Cardiac muscle cell (in vitro differentiated cells and primary cell): ENCODE measurements around the gene ATRNL1. TPM values are rescaled to one million over a fixed set of nuclear protein-coding genes. Genes with fewer than 3 reads are reported as not detected.

Source experiments
- DNase-seq, 2 donors: peaks; one replicate each; pipeline versions ENCODE4 v3.0.0 to v3.0.0-alpha.2; 2010 to 2017; ENCODE audit warnings: low read depth in 1 of 2, low spot score in 1 of 2
- H3K27ac ChIP-seq: fragments of 200-600 bp; sonication (generic); 2 replicates; pipeline ENCODE4 v1.5.1; 2016
- H3K27me3 ChIP-seq: fragments of 200-600 bp; sonication (generic); 2 replicates; pipeline ENCODE4 v1.6.0; 2016; ENCODE audit warnings: control low read depth
- H3K36me3 ChIP-seq: fragments of 200-600 bp; sonication (generic); 2 replicates; pipeline ENCODE4 v1.5.1; 2016; ENCODE audit warnings: control low read depth
- H3K4me1 ChIP-seq: fragments of 200-600 bp; sonication (generic); 2 replicates; pipeline ENCODE4 v1.8.1; 2017; ENCODE audit warnings: low read depth, mild to moderate bottlenecking, mixed run types
- H3K4me3 ChIP-seq: fragments of 200-600 bp; sonication (generic); 2 replicates; pipeline ENCODE4 v1.5.1; 2016; ENCODE audit warnings: mild to moderate bottlenecking
- H3K9me3 ChIP-seq: fragments of 200-600 bp; sonication (generic); 2 replicates; pipeline ENCODE4 v1.5.1; 2017; ENCODE audit warnings: low read depth, mild to moderate bottlenecking, control low read depth
- polyA plus RNA-seq: library from polyadenylated mRNA; unstranded; fragments of >200 nt; fragmentation: Nextera tagmentation; extraction: Ambion mirVana; gene quantifications from 2 replicates; pipeline ENCODE4 v1.2.1, GENCODE V29; 2016
- total RNA-seq: library from RNA; depleted of rRNA; stranded (reverse); fragments of >200 nt; gene quantifications from 2 replicates; pipeline ENCODE4 v1.2.3, GENCODE V29; 2016
- TF ChIP-seq, protein P1 (sequence below): IDR thresholded peaks from 2 replicates; pipeline ENCODE4 v1.5.1; 2012; ENCODE audit warnings: low read depth, mild to moderate bottlenecking, low read length

The ATRNL1 gene
- total and polyA plus RNA-seq, 2 experiments from 2014 or later: 4.5 to 14.1 TPM

DNA sequence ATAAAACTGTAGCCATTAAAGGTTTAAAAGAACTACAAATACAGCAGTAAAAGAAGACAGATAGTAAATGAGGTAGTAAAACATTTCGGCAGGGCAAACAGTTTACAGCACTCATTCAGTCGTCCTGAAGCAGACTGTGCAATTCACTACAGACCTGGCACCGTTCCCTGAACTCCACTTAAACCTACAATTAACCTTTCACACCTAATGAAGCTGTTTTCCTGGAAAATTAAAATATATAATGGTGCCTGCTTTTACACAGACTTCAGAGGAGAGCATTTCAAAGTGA, 844.5 kb downstream of the ATRNL1 start:
- no peak for DNase-seq
- Histone ChIP-seq H3K4me1 (no peaks in the 10 kb centered on the region), H3K4me3 (no peak overlapping the region), H3K27ac (no peak overlapping the region), H3K36me3 (no peaks in the 10 kb centered on the region), H3K9me3 (no peaks in the 10 kb centered on the region), H3K27me3 (no peaks in the 10 kb centered on the region)
- TF ChIP-seq, protein P1, sequence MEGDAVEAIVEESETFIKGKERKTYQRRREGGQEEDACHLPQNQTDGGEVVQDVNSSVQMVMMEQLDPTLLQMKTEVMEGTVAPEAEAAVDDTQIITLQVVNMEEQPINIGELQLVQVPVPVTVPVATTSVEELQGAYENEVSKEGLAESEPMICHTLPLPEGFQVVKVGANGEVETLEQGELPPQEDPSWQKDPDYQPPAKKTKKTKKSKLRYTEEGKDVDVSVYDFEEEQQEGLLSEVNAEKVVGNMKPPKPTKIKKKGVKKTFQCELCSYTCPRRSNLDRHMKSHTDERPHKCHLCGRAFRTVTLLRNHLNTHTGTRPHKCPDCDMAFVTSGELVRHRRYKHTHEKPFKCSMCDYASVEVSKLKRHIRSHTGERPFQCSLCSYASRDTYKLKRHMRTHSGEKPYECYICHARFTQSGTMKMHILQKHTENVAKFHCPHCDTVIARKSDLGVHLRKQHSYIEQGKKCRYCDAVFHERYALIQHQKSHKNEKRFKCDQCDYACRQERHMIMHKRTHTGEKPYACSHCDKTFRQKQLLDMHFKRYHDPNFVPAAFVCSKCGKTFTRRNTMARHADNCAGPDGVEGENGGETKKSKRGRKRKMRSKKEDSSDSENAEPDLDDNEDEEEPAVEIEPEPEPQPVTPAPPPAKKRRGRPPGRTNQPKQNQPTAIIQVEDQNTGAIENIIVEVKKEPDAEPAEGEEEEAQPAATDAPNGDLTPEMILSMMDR: no peak

DNA sequence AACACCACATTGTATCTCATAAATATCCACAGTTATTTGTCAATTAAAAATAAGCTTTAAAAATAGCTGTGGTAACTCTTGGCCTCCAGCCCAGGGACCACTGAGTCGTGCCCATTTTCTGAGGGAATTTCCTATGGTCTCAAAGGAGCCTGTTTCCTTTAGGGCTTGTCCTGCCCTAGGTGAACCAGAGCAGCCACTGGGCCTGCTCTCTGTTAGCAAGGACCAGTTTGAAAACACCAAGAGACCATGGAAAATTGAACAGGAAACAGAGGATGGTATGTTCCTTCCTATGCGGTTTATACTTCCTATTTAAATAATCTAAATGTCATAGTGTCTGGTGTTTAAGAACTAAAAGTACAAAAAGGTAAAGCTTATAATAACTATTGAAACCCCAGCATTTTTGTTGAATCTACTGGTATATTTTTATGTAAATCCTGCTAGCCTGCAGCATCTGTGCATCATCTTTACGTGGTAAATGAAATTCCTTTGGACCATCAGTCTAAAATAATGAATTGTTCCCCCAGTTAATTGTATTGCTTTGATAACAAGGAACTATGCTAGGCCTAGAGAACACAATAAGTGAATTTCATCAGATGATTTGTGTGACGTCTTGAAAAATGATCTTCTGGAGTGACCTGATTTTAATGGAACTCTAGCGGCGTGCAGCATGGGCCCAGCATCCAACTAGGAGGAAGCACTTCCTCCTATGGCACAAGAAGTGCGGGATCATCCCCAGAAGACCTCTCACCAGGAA, 846.1 kb downstream of the ATRNL1 start:
- no peaks in the 10 kb centered on the region for H3K4me1 ChIP-seq
- H3K9me3 ChIP-seq: no peaks in the 10 kb centered on the region
- H3K27ac ChIP-seq: no peak overlapping the region
- no peak overlapping the region for H3K4me3 ChIP-seq
- H3K36me3 ChIP-seq: no peaks in the 10 kb centered on the region
- H3K27me3 ChIP-seq: no peaks in the 10 kb centered on the region
- no peak for DNase-seq
- TF ChIP-seq, protein P1: no peak

DNA sequence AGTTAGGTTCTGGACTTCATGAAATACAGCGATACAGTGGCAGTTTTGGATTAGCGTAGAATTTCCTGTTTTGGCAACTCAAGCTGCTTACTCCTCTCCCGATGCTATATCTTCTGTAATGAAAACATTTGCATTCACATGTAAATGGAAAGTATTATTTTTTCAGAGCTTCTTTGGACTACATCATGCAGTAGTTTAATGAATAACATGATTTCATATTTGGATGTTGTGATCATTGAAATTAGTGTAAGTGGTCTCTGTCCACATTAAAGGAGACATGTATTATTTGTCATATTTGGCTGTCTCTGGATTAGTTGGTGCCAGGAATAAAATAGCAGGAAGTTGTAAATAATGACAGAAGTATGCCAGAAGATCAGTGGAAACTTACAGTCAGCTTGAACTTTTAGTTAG, 848.2 kb downstream of the ATRNL1 start:
- TF ChIP-seq, protein P1: no peak
- peak in 1 of 2 donors; percentile 48 for DNase-seq
- no peak overlapping the region for H3K4me3 ChIP-seq
- H3K36me3 ChIP-seq: no peaks in the 10 kb centered on the region
- H3K27me3 ChIP-seq: no peaks in the 10 kb centered on the region
- peaks cover 5% of the 10 kb centered on the region for H3K4me1 ChIP-seq
- no peak overlapping the region for H3K27ac ChIP-seq
- no peaks in the 10 kb centered on the region for H3K9me3 ChIP-seq

DNA sequence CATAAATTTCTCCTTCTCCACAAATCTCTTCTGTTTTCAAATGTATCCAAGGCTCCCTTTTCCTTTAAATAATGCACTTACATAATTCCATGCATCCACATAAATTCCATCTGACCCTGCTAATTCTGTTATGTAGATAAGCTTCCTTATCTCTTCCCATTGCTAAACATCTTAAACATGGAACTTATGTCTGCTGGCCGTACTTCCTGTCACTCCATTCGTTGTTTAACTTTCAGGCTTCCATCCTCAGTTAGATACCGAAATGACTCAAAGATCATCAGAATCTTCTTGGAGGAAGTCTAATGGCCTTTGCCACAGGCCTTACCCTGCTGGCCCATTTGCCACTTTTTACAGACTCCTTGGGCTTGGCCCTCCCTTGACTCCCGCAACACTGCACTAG, 848.9 kb downstream of the ATRNL1 start:
- H3K4me1 ChIP-seq: peaks cover 5% of the 10 kb centered on the region
- H3K27me3 ChIP-seq: no peaks in the 10 kb centered on the region
- peak in 1 of 2 donors; percentile 24 for DNase-seq
- TF ChIP-seq, protein P1: no peak
- no peaks in the 10 kb centered on the region for H3K9me3 ChIP-seq
- H3K27ac ChIP-seq: no peak overlapping the region
- no peak overlapping the region for H3K4me3 ChIP-seq
- H3K36me3 ChIP-seq: no peaks in the 10 kb centered on the region

DNA sequence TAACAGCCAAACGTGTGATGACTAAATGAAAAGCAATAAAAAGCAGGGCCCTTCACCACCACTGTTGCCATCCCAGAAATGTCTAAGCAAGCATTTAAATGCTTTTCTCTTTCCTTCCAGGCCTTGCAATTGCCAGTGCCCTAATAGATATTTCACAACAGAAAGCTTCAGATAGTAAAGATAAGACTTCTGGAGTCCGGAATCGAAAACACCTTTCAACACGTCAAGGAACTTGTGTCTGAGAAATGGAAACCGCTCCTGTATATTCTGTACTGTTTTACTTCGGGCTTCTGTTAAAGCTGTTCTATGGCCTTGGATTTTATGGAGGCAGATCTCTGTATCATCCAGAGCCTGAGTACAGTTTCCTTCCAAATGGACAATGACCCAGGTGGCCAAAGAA, 851.4 kb downstream of the ATRNL1 start:
- Histone ChIP-seq H3K4me1 (peaks cover 5% of the 10 kb centered on the region), H3K9me3 (no peaks in the 10 kb centered on the region), H3K4me3 (no peak overlapping the region), H3K36me3 (no peaks in the 10 kb centered on the region), H3K27ac (no peak overlapping the region), H3K27me3 (no peaks in the 10 kb centered on the region)
- TF ChIP-seq, protein P1: no peak
- DNase-seq: no peak
